ENCODE results near the gene OR1E2. TPM values are rescaled to one million over a fixed set of nuclear protein-coding genes. Genes with fewer than 3 reads are reported as not detected.
"Not testable (repeated sequence)": the region's sequence is repeated elsewhere in the genome, so short reads cannot be mapped to it uniquely, and the experiment has no call there.

Gene OR1E2
- total RNA-seq, 1 experiment from 2014 or later = not detected

DNA sequence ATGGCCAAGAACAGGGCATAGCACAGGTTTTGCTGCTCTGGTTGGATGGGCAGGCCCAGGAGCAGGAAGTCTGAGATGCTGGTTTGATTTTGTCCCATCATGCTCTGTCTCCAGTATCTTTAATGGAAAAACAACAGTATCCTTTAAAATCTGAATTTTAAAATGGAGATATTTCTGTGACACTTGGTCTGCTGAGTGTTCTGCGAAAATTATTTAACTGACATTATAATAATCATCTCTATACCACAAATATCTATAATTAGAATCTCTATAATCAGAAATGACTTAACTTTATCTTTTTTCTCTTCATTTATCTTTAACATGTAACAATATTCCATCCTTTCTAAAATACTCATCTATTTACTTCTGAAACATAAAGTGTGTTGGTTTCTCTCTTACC lies 35.3 kb downstream of the OR1E2 start, which contains the start of gene OR1E1:
Gene OR1E1 (minus strand): TSS at position 101 of the 400 bp plus-strand sequence. CDS start 0 bp downstream, at position 101.
- no peak within 1 kb of the TSS for H4K5ac ChIP-seq (ENCODE audit: insufficient read length, low read depth, low read length)
- peaks cover 24% of the 10 kb centered on the region for H3K9me3 ChIP-seq (ENCODE audit: control insufficient read depth, low read depth, low read length)
- H2BK15ac ChIP-seq (ENCODE audit: low read depth, low read length) = no peak within 1 kb of the TSS
- H2BK12ac ChIP-seq (ENCODE audit: insufficient read length, low read depth, low read length) = no peak within 1 kb of the TSS
- no peak within 1 kb of the TSS for H4K8ac ChIP-seq (replicated peaks; ENCODE audit: insufficient read length, low read depth, low read length)
- no peaks in the 10 kb centered on the region for H3K79me1 ChIP-seq (ENCODE audit: insufficient read depth, low read depth, low read length, poor library complexity, severe bottlenecking)
- peaks cover 0 to 27% (median 9%) of the 10 kb centered on the region in 3 experiments; a peak in 5 of 7 replicates for H3K36me3 Mint-ChIP-seq (ENCODE audit: insufficient read depth in 1 of 3, low read depth in 3 of 3)
- H3K9ac ChIP-seq (ENCODE audit: extremely low read depth, insufficient read length, low read length) = no peak within 1 kb of the TSS
- H4K91ac ChIP-seq (ENCODE audit: insufficient read length, low read depth, low read length) = no peak within 1 kb of the TSS
- H3K18ac ChIP-seq (ENCODE audit: insufficient read length, low read depth, low read length) = no peak within 1 kb of the TSS
- no peak within 1 kb of the TSS for H3K4me2 ChIP-seq (ENCODE audit: insufficient read depth, insufficient read length, low read length)
- no peak within 1 kb of the TSS for H3T11ph ChIP-seq (ENCODE audit: low read length)
- no peak within 1 kb of the TSS for H3K4ac ChIP-seq (ENCODE audit: low read depth, low read length)
- H2AK5ac ChIP-seq (ENCODE audit: insufficient read length, low read length) = no peak within 1 kb of the TSS
- no peaks in the 10 kb centered on the region for H3K27me3 ChIP-seq (ENCODE audit: insufficient read depth, low read length)
- TF ChIP-seq, protein P1, sequence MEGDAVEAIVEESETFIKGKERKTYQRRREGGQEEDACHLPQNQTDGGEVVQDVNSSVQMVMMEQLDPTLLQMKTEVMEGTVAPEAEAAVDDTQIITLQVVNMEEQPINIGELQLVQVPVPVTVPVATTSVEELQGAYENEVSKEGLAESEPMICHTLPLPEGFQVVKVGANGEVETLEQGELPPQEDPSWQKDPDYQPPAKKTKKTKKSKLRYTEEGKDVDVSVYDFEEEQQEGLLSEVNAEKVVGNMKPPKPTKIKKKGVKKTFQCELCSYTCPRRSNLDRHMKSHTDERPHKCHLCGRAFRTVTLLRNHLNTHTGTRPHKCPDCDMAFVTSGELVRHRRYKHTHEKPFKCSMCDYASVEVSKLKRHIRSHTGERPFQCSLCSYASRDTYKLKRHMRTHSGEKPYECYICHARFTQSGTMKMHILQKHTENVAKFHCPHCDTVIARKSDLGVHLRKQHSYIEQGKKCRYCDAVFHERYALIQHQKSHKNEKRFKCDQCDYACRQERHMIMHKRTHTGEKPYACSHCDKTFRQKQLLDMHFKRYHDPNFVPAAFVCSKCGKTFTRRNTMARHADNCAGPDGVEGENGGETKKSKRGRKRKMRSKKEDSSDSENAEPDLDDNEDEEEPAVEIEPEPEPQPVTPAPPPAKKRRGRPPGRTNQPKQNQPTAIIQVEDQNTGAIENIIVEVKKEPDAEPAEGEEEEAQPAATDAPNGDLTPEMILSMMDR (conservative IDR thresholded peaks at IDR 0.05) = no peak
- H3K27ac Mint-ChIP-seq = no peak within 1 kb of the TSS
- H3K23ac ChIP-seq (ENCODE audit: insufficient read length, low read depth, low read length) = no peak within 1 kb of the TSS
- H3K27ac ChIP-seq (ENCODE audit: insufficient read length, low read depth, low read length) = no peak within 1 kb of the TSS
- no peak for DNase-seq
- no peak within 1 kb of the TSS for H3K14ac ChIP-seq (ENCODE audit: insufficient read depth, low read length)
- no peak within 1 kb of the TSS for H2BK5ac ChIP-seq (ENCODE audit: insufficient read length, low read length)
- no CpG with 5 or more reads among the region's 1 CpG for WGBS (ENCODE audit: extremely low coverage, insufficient read length, low lambda C conversion rate)
- H3K56ac ChIP-seq (ENCODE audit: insufficient read length, low read depth, low read length) = no peak within 1 kb of the TSS
- H3K27me3 Mint-ChIP-seq (ENCODE audit: low read depth) = peaks cover 2% of the 10 kb centered on the region; the same call in 1 of the 2 replicates
- H3K23me2 ChIP-seq (ENCODE audit: insufficient read length, low read depth, low read length, poor library complexity, severe bottlenecking) = no peaks in the 10 kb centered on the region
- no peak within 1 kb of the TSS for H2BK20ac ChIP-seq (ENCODE audit: low read depth, low read length, poor library complexity, severe bottlenecking)
- no peak within 1 kb of the TSS for H3K4me3 Mint-ChIP-seq
- peaks cover 56 to 81% of the 10 kb centered on the region in 2 experiments for H3K9me3 Mint-ChIP-seq
- H2AFZ ChIP-seq (ENCODE audit: low read length) = no peak within 1 kb of the TSS
- no peak within 1 kb of the TSS for H2BK120ac ChIP-seq (ENCODE audit: low read depth, low read length, poor library complexity, severe bottlenecking)
- H3K79me2 ChIP-seq (ENCODE audit: insufficient read depth, low read length) = no peaks in the 10 kb centered on the region
- H4K20me1 ChIP-seq (ENCODE audit: control insufficient read depth, insufficient read depth, insufficient read length) = no peaks in the 10 kb centered on the region
- no peaks in the 10 kb centered on the region for H3K4me1 ChIP-seq (ENCODE audit: insufficient read depth, low read length)
- no peaks in the 10 kb centered on the region for H3K4me1 Mint-ChIP-seq

DNA sequence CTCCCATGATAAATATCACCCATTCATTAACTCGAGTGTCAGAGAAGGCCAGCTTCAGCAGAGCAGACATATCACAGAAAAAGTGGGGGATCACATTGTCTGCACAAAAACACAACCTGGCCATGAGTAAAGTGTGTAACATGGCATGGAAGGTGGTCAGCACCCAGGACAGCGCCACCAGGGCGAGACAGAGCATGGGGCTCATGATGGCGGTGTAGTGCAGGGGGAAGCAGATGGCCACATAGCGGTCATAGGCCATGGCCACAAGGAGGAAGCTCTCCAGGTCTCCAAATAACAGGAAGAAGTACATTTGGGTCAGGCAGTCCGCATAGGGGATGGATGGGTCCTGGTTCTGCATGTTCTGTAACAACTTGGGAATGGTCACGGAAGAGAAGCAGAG lies 35.8 kb downstream of the OR1E2 start:
- not testable (repeated sequence) for H2BK120ac ChIP-seq (ENCODE audit: low read depth, low read length, poor library complexity, severe bottlenecking); H3K23me2 ChIP-seq (ENCODE audit: insufficient read length, low read depth, low read length, poor library complexity, severe bottlenecking); H2BK20ac ChIP-seq (ENCODE audit: low read depth, low read length, poor library complexity, severe bottlenecking); H3K79me1 ChIP-seq (ENCODE audit: insufficient read depth, low read depth, low read length, poor library complexity, severe bottlenecking); H3K4me2 ChIP-seq (ENCODE audit: insufficient read depth, insufficient read length, low read length); DNase-seq; H4K91ac ChIP-seq (ENCODE audit: insufficient read length, low read depth, low read length); H3K18ac ChIP-seq (ENCODE audit: insufficient read length, low read depth, low read length); H3K23ac ChIP-seq (ENCODE audit: insufficient read length, low read depth, low read length); H2BK15ac ChIP-seq (ENCODE audit: low read depth, low read length); H3K27ac ChIP-seq (ENCODE audit: insufficient read length, low read depth, low read length); H3K27me3 Mint-ChIP-seq (ENCODE audit: low read depth); H3K79me2 ChIP-seq (ENCODE audit: insufficient read depth, low read length); H2AK5ac ChIP-seq (ENCODE audit: insufficient read length, low read length); H2BK5ac ChIP-seq (ENCODE audit: insufficient read length, low read length); H3K9ac ChIP-seq (ENCODE audit: extremely low read depth, insufficient read length, low read length); H3K56ac ChIP-seq (ENCODE audit: insufficient read length, low read depth, low read length); H3K27me3 ChIP-seq (ENCODE audit: insufficient read depth, low read length); H4K20me1 ChIP-seq (ENCODE audit: control insufficient read depth, insufficient read depth, insufficient read length); H3K4ac ChIP-seq (ENCODE audit: low read depth, low read length); H3K27ac Mint-ChIP-seq; H3K4me1 ChIP-seq (ENCODE audit: insufficient read depth, low read length); H3T11ph ChIP-seq (ENCODE audit: low read length); H3K4me3 Mint-ChIP-seq; H4K5ac ChIP-seq (ENCODE audit: insufficient read length, low read depth, low read length); H2BK12ac ChIP-seq (ENCODE audit: insufficient read length, low read depth, low read length); H3K4me1 Mint-ChIP-seq; H3K14ac ChIP-seq (ENCODE audit: insufficient read depth, low read length); H4K8ac ChIP-seq (replicated peaks; ENCODE audit: insufficient read length, low read depth, low read length); H2AFZ ChIP-seq (ENCODE audit: low read length)
- peaks cover 19% of the 10 kb centered on the region for H3K9me3 ChIP-seq (ENCODE audit: control insufficient read depth, low read depth, low read length)
- H3K9me3 Mint-ChIP-seq = peaks cover 56 to 78% of the 10 kb centered on the region in 2 experiments
- no CpG with 5 or more reads among the region's 7 CpGs for WGBS (ENCODE audit: extremely low coverage, insufficient read length, low lambda C conversion rate)
- H3K36me3 Mint-ChIP-seq (ENCODE audit: insufficient read depth in 1 of 3, low read depth in 3 of 3) = peaks cover 0 to 27% (median 9%) of the 10 kb centered on the region in 3 experiments; a peak in 5 of 7 replicates
